Measurements from ENCODE around the gene GRIK5.

GRIK5 gene

GRCh38 chr19:42095142-42095813, 25.3 kb upstream of the GRIK5 start:
- FAIRE-seq = no peak
- no peak for DNase-seq (ENCODE audit: insufficient read length, low spot score)

- no peak for DNase-seq (ENCODE audit: insufficient read length, low spot score)
- FAIRE-seq = no peak
Observed at GRCh38 chr19:42093926-42094325, 23.9 kb upstream of the GRIK5 start.

GRCh38 chr19:42093505-42093904, 23.5 kb upstream of the GRIK5 start:
- no peak for FAIRE-seq
- no peak for DNase-seq (ENCODE audit: insufficient read length, low spot score)

- no peak for FAIRE-seq
- peak; percentile 59 for DNase-seq (ENCODE audit: insufficient read length, low spot score)
Observed at GRCh38 chr19:42092350-42092749, 22.3 kb upstream of the GRIK5 start.

GRCh38 chr19:42091742-42092141, 21.7 kb upstream of the GRIK5 start:
- no peak for DNase-seq (ENCODE audit: insufficient read length, low spot score)
- no peak for FAIRE-seq

GRCh38 chr19:42091300-42091699, 21.3 kb upstream of the GRIK5 start:
- no peak for DNase-seq (ENCODE audit: insufficient read length, low spot score)
- FAIRE-seq = no peak

GRCh38 chr19:42090672-42091071, 20.7 kb upstream of the GRIK5 start:
- DNase-seq (ENCODE audit: insufficient read length, low spot score) (no peak), FAIRE-seq (no peak)

GRCh38 chr19:42089772-42090171, 19.8 kb upstream of the GRIK5 start:
- DNase-seq (ENCODE audit: insufficient read length, low spot score) = no peak
- FAIRE-seq = no peak

- FAIRE-seq (no peak), DNase-seq (ENCODE audit: insufficient read length, low spot score) (no peak)
Observed at GRCh38 chr19:42089191-42089750, 19.3 kb upstream of the GRIK5 start.

- FAIRE-seq (peak; percentile 51), DNase-seq (ENCODE audit: insufficient read length, low spot score) (peak; percentile 57)
Observed at GRCh38 chr19:42088471-42089190, 18.6 kb upstream of the GRIK5 start.

GRCh38 chr19:42086770-42087550, 17.0 kb upstream of the GRIK5 start:
- FAIRE-seq = no peak
- no peak for DNase-seq (ENCODE audit: insufficient read length, low spot score)

GRCh38 chr19:42086188-42086736, 16.3 kb upstream of the GRIK5 start:
- FAIRE-seq (no peak), DNase-seq (ENCODE audit: insufficient read length, low spot score) (no peak)

- FAIRE-seq (no peak), DNase-seq (ENCODE audit: insufficient read length, low spot score) (no peak)
Observed at GRCh38 chr19:42083537-42083936, 13.5 kb upstream of the GRIK5 start.

GRCh38 chr19:42081584-42082203, 11.7 kb upstream of the GRIK5 start:
- DNase-seq (ENCODE audit: insufficient read length, low spot score) (peak; percentile 50), FAIRE-seq (peak; percentile 28)

- DNase-seq (ENCODE audit: insufficient read length, low spot score) = no peak
- FAIRE-seq = no peak
Observed at GRCh38 chr19:42080764-42081375, 10.9 kb upstream of the GRIK5 start.

- FAIRE-seq = no peak
- DNase-seq (ENCODE audit: insufficient read length, low spot score) = no peak
Observed at GRCh38 chr19:42079886-42080763, 10.1 kb upstream of the GRIK5 start.

GRCh38 chr19:42079276-42079669, 9.3 kb upstream of the GRIK5 start:
- FAIRE-seq (no peak), DNase-seq (ENCODE audit: insufficient read length, low spot score) (no peak)

GRCh38 chr19:42078538-42079275, 8.7 kb upstream of the GRIK5 start:
- no peak for FAIRE-seq
- no peak for DNase-seq (ENCODE audit: insufficient read length, low spot score)
